HEK293 (cell line): Measurements from ENCODE around the gene PIP5K1C.
A peak's percentile ranks its signal among the peaks of the same experiment; 100 is the strongest.

Experiments used
- ATF2 ChIP-seq: fragments of 450-650 bp; formaldehyde crosslinking; IDR thresholded peaks from 2 replicates; pipeline ENCODE4 v1.5.1; 2016; ENCODE audit warnings: missing biosample characterization, missing genetic modification characterization, low read depth
- KLF8 ChIP-seq: fragments of 450-650 bp; formaldehyde crosslinking; IDR thresholded peaks from 2 replicates; pipeline ENCODE4 v1.5.1; 2016; ENCODE audit warnings: missing biosample characterization, missing genetic modification characterization
- PRDM6 ChIP-seq: fragments of 450-650 bp; formaldehyde crosslinking; IDR thresholded peaks from 2 replicates; pipeline ENCODE4 v1.5.1; 2017; ENCODE audit warnings: missing biosample characterization, missing genetic modification characterization
- REST ChIP-seq: fragments of 450-650 bp; formaldehyde crosslinking; IDR thresholded peaks from 2 replicates; pipeline ENCODE4 v1.5.1; 2016; ENCODE audit warnings: missing biosample characterization, missing genetic modification characterization
- SALL2 ChIP-seq: fragments of 450-650 bp; formaldehyde crosslinking; IDR thresholded peaks from 2 replicates; pipeline ENCODE4 v1.5.0; 2017; ENCODE audit warnings: missing biosample characterization, mild to moderate bottlenecking, missing genetic modification characterization, borderline replicate concordance
- ZBTB11 ChIP-seq: fragments of 450-650 bp; formaldehyde crosslinking; conservative IDR thresholded peaks from 2 replicates; pipeline ENCODE4 v1.5.1; 2016; ENCODE audit warnings: low read depth, missing biosample characterization, missing genetic modification characterization
- ZBTB6 ChIP-seq: fragments of 450-650 bp; formaldehyde crosslinking; IDR thresholded peaks from 2 replicates; pipeline ENCODE4 v1.5.1; 2017; ENCODE audit warnings: missing biosample characterization, missing genetic modification characterization
- ZBTB7A ChIP-seq: fragments of 450-650 bp; formaldehyde crosslinking; IDR thresholded peaks from 2 replicates; pipeline ENCODE4 v1.5.1; 2016; ENCODE audit warnings: low read depth, missing biosample characterization, missing genetic modification characterization
- ZNF121 ChIP-seq: fragments of 450-650 bp; formaldehyde crosslinking; IDR thresholded peaks from 2 replicates; pipeline ENCODE4 v1.5.1; 2016; ENCODE audit warnings: missing biosample characterization, missing genetic modification characterization
- ZNF169 ChIP-seq: fragments of 450-650 bp; formaldehyde crosslinking; IDR thresholded peaks from 2 replicates; pipeline ENCODE4 v1.5.1; 2016; ENCODE audit warnings: missing biosample characterization, missing genetic modification characterization
- ZNF280D ChIP-seq: fragments of 450-650 bp; formaldehyde crosslinking; IDR thresholded peaks from 2 replicates; pipeline ENCODE4 v1.5.1; 2016; ENCODE audit warnings: missing biosample characterization, missing genetic modification characterization
- ZNF416 ChIP-seq: fragments of 450-650 bp; formaldehyde crosslinking; IDR thresholded peaks from 2 replicates; pipeline ENCODE4 v1.5.1; 2016; ENCODE audit warnings: missing biosample characterization, missing genetic modification characterization
- ZNF501 ChIP-seq: fragments of 450-650 bp; formaldehyde crosslinking; IDR thresholded peaks from 2 replicates; pipeline ENCODE4 v1.5.1; 2016; ENCODE audit warnings: missing biosample characterization, missing genetic modification characterization
- ZNF558 ChIP-seq: fragments of 450-650 bp; formaldehyde crosslinking; IDR thresholded peaks from 2 replicates; pipeline ENCODE4 v1.5.1; 2016; ENCODE audit warnings: missing biosample characterization, missing genetic modification characterization
- ZNF571 ChIP-seq: fragments of 450-650 bp; formaldehyde crosslinking; IDR thresholded peaks from 2 replicates; pipeline ENCODE4 v1.5.0; 2017; ENCODE audit warnings: missing biosample characterization, missing genetic modification characterization
- ZNF580 ChIP-seq: fragments of 450-650 bp; formaldehyde crosslinking; IDR thresholded peaks from 2 replicates; pipeline ENCODE4 v1.5.1; 2016; ENCODE audit warnings: missing biosample characterization, missing genetic modification characterization
- ZNF645 ChIP-seq: fragments of 450-650 bp; formaldehyde crosslinking; IDR thresholded peaks from 2 replicates; pipeline ENCODE4; 2016; ENCODE audit warnings: missing biosample characterization, missing genetic modification characterization
- ZNF677 ChIP-seq: fragments of 450-650 bp; IDR thresholded peaks from 2 replicates; pipeline ENCODE4 v1.5.0; 2018; ENCODE audit warnings: missing biosample characterization, mild to moderate bottlenecking, missing genetic modification characterization, moderate library complexity
- ZNF704 ChIP-seq: fragments of 450-650 bp; formaldehyde crosslinking; IDR thresholded peaks from 2 replicates; pipeline ENCODE4 v1.5.1; 2016; ENCODE audit warnings: missing biosample characterization, missing genetic modification characterization
- ZNF777 ChIP-seq: fragments of 450-650 bp; formaldehyde crosslinking; IDR thresholded peaks from 2 replicates; pipeline ENCODE4 v1.5.1; 2017; ENCODE audit warnings: missing biosample characterization, missing genetic modification characterization, borderline replicate concordance
- ZNF791 ChIP-seq: fragments of 450-650 bp; formaldehyde crosslinking; IDR thresholded peaks from 2 replicates; pipeline ENCODE4 v1.5.1; 2016; ENCODE audit warnings: missing biosample characterization, missing genetic modification characterization

Gene PIP5K1C

GRCh38 chr19:3656747-3657394, 43.4 kb downstream of the PIP5K1C start (continued):
- no peak for TF ChIP-seq REST (tag by site-specific recombination)
- no peak for TF ChIP-seq ZNF677
- TF ChIP-seq ZBTB11: no peak
- TF ChIP-seq ZNF645 (tag by site-specific recombination): no peak
- TF ChIP-seq ZNF416: no peak
- TF ChIP-seq ZNF501 (tag by site-specific recombination): no peak
- TF ChIP-seq SALL2 (tag by site-specific recombination): no peak
- TF ChIP-seq ZBTB6 (tag by site-specific recombination): no peak
- no peak for TF ChIP-seq ZNF121 (tag by site-specific recombination)
- 0 out of 2 replicates have a peak, but pooled peaks have one; percentile 49 for TF ChIP-seq ZNF580 (tag by site-specific recombination)
- no peak for TF ChIP-seq ZNF169 (tag by site-specific recombination)
- no peak for TF ChIP-seq ZNF791 (tag by site-specific recombination)
- TF ChIP-seq PRDM6 (tag by site-specific recombination): no peak
- no peak for TF ChIP-seq ZBTB7A (tag by site-specific recombination)
- peak; percentile 96 for TF ChIP-seq ZNF280D (tag by site-specific recombination)
- no peak for TF ChIP-seq ZNF777 (tag by site-specific recombination)
- no peak for TF ChIP-seq ATF2
- peak; percentile 56; the same call in 1 of the 2 replicates for TF ChIP-seq KLF8
- TF ChIP-seq ZNF704 (tag by site-specific recombination): no peak
- TF ChIP-seq ZNF571 (tag by site-specific recombination): no peak
- no peak for TF ChIP-seq ZNF558 (tag by site-specific recombination)
